NCI-H1417 (cell line): ENCODE results near the gene SEMA5A.

Experiments used
- DNase-seq, 3 experiments: peaks; one replicate each; lab custom pipeline; 2025; lab: John Stamatoyannopoulos, UW

The SEMA5A gene

GRCh38 chr5:9169557-9169902 lies 376.3 kb downstream of the SEMA5A start:
- DNase-seq: no peak

DNA sequence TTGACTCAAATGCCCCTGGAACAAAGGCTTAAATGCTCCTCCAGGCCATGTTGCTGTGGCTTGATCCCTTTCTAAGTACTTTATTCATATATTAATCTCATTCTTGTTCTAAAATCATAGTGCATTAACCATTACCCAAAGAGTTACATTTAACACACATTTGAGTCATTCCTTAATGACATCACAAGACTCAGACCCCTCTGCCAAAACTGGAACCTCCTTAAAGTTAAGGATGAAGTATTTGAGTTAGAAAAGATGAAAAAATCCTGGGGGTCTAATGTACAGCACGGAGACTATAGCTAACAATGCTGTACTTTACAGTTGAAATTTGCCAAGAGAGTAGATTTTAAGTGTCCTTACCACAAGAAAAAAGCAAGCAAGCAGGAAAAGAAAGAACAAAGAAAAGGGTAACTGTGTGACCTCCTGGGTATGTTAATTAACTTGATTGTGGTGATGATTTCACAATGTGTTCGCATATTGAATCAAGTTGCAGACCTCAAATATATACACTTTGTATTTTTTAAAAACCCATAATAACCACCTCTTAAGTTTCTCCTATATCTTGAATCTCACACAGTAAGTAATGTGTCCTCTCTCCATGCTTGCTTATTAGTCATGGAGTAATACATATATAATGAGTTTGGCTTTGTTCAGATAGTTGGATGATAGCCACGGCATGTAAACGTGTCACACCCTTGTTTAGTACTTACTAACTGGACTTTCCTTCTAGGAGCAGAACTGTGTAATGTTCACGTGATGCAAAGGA lies 376.9 kb downstream of the SEMA5A start:
- DNase-seq: no peak

- no peak for DNase-seq
Measured at GRCh38 chr5:9166202-9167112, 379.4 kb downstream of the SEMA5A start.

DNA sequence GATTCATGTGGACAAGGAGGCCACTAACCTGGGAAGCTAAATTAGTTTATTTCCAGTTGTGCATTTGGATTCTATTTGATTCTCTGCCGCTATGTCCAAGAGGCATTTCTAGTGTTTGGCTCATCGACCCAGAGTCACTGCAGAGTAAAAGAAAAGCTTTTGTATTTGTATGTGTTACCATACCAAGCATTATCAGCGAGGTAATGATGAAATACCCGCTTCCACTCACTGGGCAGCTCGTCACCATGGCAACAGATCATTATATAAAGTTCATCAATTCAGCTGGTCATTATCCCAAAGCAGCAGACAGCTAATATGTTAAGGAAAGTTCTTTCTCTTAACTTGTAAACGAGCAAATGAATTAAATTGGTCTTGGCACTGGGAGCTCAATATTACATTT lies 380.3 kb downstream of the SEMA5A start:
- no peak for DNase-seq

DNA sequence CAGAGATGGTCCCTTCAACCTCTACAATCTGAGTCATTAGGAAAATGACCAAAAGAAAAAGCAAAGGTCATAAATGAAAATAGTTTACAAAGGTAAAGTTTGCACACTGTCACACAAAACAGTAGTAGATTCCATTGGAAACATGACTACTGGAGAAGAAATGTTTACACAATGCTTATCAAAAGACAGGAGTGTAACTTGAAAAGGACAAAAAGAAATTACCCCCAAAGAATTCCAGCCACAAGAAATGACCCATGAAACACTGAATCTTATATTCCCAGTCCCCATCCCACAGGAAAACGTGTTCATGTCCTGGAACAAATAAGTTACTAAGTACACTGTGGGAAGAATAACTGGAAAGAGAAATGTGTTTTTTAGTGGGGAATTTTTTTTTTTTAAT lies 385.1 kb downstream of the SEMA5A start:
- DNase-seq: no peak

- no peak for DNase-seq
Measured at GRCh38 chr5:9157811-9158210, 388.1 kb downstream of the SEMA5A start.

DNA sequence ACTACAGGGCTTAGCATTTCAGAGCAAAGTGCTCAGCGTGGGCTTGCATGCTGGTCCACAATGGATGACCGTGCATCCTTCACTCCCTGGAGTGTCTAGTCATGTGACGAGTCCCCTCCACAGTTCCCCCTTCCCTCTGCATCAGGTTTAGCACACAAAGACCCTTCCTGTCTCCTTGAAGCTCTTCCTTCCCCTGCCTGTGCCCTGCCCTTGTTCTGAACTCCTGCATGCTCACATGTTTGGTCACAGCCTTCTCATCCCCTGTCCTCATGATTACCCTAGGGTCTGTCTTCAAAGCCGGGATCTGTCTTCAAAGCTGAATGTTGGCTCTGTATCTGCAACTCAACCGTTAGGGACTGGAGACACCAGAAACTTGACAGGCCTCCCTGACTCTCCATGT lies 388.9 kb downstream of the SEMA5A start:
- no peak for DNase-seq

DNA sequence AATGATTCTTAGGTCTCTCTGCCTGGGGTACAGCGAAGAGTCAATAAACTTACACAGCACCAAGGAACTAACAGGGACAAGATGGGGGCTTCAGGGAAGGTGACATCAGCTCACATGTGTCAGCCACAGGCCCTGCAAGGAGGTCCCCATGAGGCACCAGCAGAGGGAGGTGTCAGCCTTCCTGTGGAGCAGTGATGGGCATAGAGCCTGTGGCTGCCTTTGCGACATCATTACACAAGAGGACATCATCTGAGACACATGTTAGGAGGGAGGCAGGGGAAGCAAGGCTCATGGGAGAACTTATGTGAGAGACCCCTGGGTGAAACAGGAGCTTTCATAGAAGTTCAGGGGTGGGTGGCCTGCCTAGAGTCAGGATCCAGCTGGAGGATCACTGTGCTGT lies 389.6 kb downstream of the SEMA5A start:
- no peak for DNase-seq

GRCh38 chr5:9151684-9152427 lies 394.0 kb downstream of the SEMA5A start:
- no peak for DNase-seq

DNA sequence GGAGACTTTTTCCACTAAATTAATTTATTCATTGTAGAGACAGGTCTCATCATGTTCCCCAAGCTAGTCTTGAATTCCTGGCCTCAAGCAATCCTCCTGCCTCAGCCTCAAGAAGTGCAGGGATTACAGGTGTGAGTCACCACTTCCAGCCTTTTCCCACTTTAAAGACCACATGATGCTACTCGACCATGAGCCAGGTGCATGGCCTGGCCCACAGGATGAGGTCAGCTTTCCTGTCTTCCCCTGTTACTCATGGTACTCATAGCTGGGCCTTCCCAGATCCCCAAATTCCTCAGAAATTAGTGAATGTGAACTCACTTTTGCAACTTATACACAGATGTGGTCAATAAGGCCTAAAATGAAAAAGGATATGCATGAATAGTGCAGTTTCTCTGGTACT lies 395.9 kb downstream of the SEMA5A start:
- no peak for DNase-seq

DNA sequence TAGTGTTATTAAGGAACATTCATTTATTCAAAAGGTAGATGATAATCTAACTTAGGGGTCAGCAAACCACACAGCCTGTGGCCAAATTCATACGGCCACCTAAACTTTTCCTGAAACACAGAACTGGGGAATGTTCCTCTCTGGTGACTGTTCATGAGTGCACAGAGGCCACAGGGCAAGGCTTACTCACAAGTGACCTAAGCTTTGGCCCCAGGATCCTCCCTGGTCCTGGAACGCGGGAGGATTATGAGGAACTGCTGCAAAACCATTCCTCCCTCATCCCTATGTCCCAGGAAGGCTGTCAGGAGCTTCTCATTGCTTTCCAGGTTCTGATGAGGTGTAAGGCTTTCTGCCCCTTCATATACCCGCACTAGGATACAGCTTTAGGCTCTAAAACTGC lies 397.6 kb downstream of the SEMA5A start:
- no peak for DNase-seq

DNA sequence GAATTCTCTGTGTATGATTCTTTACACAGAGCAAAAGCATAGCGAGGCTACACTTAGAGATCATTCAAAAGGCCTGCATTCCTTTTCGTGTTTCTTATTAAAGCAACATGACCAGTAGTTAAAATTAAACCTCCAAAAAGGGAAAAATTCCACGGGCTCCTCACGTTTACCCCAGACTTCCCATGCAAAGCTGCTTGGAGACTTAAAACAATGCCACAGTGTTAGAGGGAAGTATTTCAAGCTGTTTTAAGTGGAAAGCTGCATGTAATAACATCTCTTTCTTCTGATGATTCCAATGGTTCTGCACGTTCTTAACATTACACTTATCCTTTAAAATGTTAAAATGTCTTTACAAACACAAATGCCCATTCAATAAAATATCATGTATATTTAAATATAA lies 405.2 kb downstream of the SEMA5A start:
- no peak for DNase-seq

DNA sequence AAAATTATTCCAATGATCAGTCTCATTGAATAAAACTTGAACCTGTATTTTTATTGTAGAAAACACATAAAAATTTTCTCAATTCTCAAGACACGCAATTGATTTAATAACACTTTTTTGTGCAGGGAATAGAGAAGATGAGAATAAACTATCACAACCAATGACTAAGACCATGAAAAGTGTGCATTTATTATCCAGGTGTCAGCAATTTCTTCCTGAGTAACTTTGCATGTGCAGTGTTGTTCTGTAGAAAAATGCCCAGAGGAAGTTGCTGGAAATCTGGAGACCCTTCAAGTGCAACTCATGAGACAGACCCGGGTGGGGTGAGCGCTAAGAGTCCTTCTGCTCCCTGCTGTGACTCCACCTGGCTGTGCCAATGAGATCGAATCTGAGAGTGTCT lies 405.7 kb downstream of the SEMA5A start:
- DNase-seq: no peak

DNA sequence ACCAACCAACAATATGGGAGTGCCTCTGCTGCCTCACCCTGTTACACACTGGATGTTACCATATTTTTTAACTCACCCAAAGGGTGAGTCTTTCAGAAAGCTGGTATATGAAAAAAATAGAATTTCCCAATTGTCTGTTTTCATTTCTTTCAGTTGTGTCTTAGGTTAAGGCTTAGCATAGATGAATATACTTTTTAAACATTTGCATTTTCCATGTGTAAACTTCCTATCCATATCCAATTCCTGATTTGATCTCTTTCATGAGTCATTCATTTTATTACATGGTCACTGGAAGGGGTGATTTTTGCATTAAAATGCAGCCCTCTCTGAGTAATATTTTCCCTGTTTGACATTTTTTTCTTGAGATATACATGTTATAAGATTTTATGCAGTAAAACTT lies 406.5 kb downstream of the SEMA5A start:
- DNase-seq: no peak

DNA sequence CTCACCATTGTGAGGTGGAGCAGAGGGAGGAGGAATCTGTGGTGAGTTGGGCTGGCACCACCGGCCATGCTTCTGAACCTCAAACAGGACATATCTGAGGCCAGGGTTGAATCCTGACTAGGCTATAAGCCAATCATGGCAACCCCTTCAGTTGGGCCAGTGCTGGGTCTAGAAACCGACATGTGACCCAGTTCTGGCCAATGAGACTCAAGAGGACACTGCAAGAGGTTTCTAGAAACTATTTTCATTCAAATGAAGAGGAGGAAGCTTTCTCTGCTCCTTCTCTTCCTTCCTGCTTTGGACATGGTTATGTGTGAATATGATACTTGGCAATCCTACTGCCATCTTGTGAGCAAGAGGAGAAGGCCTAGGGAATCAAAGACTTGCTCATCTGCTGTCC lies 417.7 kb downstream of the SEMA5A start:
- no peak for DNase-seq

DNA sequence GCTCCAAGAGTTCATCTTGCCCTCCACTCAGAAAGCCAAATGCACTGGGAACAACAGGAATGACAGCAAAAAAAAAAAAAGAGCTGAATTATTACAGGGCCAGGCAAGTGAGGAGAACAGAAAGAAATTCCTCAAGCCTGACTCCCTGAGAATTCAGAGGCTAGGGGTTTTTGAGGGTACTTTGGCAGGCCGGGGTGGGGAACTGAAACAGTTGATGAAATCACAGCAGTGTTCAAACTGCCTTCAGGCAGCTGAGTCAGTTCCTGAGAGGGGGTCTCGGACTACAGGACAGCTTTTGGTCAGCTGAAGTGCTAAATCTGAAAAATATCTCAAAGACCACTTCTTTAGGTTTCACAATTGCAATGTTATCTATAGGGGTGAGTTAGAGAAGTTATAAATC lies 419.4 kb downstream of the SEMA5A start:
- no peak for DNase-seq

DNA sequence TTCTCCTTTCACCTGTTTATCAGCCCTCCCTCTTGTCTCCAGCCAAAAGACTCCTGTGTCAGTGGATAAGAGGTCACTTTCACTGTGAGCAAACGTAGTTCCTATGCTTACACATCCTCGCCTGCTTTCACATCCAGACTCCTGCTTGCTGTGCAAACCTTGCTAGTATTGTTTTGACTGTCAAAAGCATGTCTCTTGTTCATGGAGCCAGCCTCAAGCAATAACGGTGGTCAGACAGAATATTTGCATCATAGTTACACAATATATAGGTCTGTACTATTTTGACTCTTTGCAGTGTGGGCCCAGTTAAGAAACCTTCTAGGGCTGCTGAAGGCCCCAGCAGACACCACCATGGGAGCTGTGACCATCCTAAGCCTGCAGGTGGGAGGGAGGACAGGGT lies 420.0 kb downstream of the SEMA5A start:
- DNase-seq: no peak

DNA sequence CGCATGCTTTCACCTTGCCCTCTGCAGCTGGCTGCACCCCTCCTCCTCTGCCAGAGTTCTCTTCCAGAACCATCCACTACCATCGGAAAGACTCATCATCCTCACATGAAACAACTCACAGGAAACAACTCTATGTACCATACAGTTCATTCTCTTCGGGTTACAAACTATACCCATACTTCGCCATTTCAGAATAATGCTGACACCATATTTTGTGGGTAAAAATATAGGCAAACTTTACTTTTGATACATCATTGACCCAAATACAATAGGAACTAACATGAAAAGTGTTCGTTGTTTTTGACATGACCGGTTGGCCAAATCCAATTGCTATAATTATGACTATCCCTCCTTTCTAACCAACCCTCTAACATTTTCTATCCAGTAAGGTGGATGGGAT lies 421.0 kb downstream of the SEMA5A start:
- no peak for DNase-seq

DNA sequence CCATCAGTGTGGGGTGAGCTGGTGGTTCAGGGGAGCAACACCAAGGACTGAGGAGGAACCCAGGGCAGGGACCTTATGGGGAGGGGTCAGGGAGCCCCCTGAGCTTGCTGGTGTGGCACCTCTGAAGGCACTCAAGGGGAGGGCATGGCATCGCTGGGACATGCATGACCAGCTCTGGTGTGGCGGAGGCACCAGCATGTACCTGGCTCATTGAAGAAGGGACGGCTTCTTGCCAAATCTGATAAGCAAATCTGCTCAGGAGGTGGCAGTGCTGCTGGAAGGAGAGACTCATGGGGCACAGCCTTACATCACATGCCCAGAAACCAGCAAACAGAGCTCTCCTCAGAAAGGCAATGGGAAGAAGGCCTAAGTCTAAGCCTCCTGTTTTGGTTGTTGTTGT lies 421.8 kb downstream of the SEMA5A start:
- no peak for DNase-seq

- DNase-seq: no peak
Measured at GRCh38 chr5:9122528-9122927, 423.3 kb downstream of the SEMA5A start.

DNA sequence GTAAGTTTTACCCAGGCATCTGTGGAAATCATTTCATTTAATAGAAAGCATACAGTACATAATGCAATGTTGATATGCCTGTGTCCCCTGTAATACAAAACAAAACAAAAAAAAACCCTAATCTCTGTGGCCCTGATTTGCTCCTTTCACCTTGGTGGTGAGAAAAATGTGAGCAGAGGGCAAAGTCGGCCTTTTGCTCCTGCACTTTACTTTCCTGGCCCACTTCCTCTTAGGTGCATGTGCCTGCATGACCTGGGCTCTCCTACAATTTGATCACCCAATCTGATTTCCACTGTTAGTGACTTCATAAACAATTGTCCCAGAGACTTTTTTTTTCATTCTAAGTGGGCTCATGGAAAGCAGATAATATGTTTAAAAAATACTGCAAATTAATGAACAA lies 424.3 kb downstream of the SEMA5A start:
- DNase-seq: no peak

DNA sequence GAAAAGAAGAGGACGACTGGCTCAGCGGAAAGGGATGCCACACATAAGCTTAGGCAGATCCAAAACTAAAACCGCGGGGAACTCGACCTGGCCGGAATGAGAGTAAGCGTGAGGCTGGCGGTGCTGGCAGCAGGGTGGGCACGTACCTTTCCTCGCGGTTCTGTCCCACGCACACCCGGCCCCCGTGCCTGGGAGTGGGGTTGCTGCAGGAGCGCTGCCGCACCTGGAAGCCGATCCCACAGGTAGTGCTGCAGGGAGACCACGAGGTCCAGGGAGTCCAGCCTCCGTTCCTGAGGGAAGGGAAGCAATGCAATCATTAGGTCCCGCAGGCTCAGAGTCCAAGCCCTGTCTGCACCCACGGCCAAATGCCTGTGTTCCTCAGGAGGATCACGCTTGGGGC lies 427.0 kb downstream of the SEMA5A start:
- DNase-seq: no peak

DNA sequence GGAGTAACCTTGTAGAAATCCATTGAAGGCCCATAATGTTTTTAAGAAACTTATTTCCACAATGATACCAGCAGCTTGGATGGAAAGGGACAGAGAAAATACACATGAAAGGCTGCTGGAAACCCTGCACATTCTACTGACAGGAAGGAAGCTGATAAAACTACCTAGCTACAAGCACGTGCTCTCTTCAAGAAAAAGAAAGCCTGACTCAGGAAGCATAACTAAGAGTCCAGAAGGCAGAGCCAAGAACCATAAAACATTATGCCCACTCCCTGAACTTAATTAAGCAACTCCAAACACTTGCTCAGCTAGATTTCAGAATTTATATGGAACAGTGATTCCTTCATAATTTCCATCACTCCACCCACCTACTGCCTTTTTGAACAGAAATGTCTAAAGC lies 430.8 kb downstream of the SEMA5A start:
- DNase-seq: no peak
